ENCODE measurements around the gene TCF4. TPM values are rescaled to one million over a fixed set of nuclear protein-coding genes. Genes with fewer than 3 reads are reported as not detected.

TCF4 gene
- total RNA-seq, 1 experiment from 2014 or later, result 0.42 TPM

DNA sequence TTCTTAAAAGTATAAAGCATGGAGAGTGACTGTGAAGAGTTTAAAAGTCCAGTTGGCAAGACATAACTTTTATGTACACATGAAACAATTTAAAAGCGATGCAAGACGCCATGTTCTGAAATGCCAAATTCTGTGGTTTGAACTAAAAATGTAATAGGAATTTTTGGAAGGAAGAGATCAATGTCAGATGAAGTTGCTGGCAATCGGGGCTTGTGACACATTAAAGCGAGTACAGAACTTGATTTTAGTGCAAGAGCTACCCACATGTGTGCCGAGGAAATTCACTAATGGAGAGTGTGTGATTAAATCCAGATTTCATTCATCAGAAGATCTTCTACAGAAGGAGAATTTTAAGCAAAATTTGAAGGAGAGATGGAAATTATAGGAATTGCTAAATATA is 408.6 kb downstream of the TCF4 start (continued):
- TF ChIP-seq, protein P1, sequence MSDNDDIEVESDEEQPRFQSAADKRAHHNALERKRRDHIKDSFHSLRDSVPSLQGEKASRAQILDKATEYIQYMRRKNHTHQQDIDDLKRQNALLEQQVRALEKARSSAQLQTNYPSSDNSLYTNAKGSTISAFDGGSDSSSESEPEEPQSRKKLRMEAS (IDR thresholded peaks at IDR 0.05), result no peak
- TF ChIP-seq EZH2 (IDR thresholded peaks at IDR 0.05), result no peak
- TF ChIP-seq, protein P2, sequence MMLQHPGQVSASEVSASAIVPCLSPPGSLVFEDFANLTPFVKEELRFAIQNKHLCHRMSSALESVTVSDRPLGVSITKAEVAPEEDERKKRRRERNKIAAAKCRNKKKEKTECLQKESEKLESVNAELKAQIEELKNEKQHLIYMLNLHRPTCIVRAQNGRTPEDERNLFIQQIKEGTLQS (IDR thresholded peaks at IDR 0.05), result no peak

DNA sequence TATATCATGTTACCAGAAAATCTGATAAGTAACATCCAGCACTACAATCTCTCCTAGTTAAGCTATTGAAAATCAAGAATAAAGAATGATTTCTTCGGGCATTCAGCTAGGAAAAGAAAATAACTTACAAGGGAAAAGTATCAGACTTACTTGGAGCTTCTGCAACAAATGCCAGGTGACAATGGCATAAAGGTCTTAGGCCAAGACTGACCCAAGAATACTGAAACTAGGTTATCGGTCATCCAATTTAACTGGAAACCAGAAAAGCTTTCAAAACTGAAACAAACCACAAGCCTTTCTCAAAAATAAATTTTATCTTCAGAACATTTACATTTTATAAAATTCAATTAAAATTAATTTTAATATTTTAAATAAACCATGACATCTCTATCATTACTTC is 414.7 kb downstream of the TCF4 start:
- Histone ChIP-seq H3K4me2 (ENCODE audit: low read length) (no peak overlapping the region), H3K9ac (ENCODE audit: low read length) (no peak overlapping the region), H3K9me3 (ENCODE audit: control insufficient read depth in 1 of 2, insufficient read depth in 1 of 2, low read depth in 1 of 2, low read length in 2 of 2) (no peaks in the 10 kb centered on the region), H4K20me1 (ENCODE audit: insufficient read depth) (no peaks in the 10 kb centered on the region; the same call in 1 of the 2 replicates), H3K27ac (ENCODE audit: low read depth, low read length) (no peak overlapping the region), H3K4me1 (ENCODE audit: control insufficient read depth in 1 of 2, insufficient read depth in 2 of 2, low read length in 2 of 2) (no peaks in the 10 kb centered on the region), H3K4me3 (replicated peaks in 1 of 2; ENCODE audit: low read depth in 1 of 2, low read length in 2 of 2) (no peak overlapping the region), H2AFZ (ENCODE audit: low read depth, low read length, poor library complexity, severe bottlenecking) (no peak overlapping the region), H3K27me3 (ENCODE audit: insufficient read depth, low read length) (no peaks in the 10 kb centered on the region), H3K36me3 (ENCODE audit: control insufficient read depth in 1 of 2, insufficient read depth in 2 of 2, low read length in 2 of 2) (no peaks in the 10 kb centered on the region), H3K9me2 (ENCODE audit: insufficient read depth) (no peaks in the 10 kb centered on the region), H3K79me2 (ENCODE audit: insufficient read depth, low read length) (no peaks in the 10 kb centered on the region)
- POLR2A ChIA-PET, result no interaction called here
- no peak for DNase-seq (ENCODE audit: low read depth, low spot score)
- CTCF ChIA-PET, result no interaction called here
- intact Hi-C loops (cut with micrococcal nuclease), result no loop called here
- no TSS peak for BruUV-seq (replicated peaks)
- ATAC-seq, result no peak
- no peak for TF ChIP-seq POLR2A (IDR thresholded peaks at IDR 0.05; ENCODE audit: borderline replicate concordance, extremely low read depth, insufficient read depth, insufficient read length)
- TF ChIP-seq CBX3 (IDR thresholded peaks at IDR 0.05; ENCODE audit: low read depth), result no peak
- TF ChIP-seq EGR1 (IDR thresholded peaks at IDR 0.05; ENCODE audit: low read depth), result no peak
- TF ChIP-seq YY1 (IDR thresholded peaks at IDR 0.05; ENCODE audit: extremely low read depth, insufficient replicate concordance, low read depth, low read length), result no peak
- TF ChIP-seq TCF7L2 (IDR thresholded peaks at IDR 0.05; ENCODE audit: borderline replicate concordance, extremely low read depth, insufficient read depth, insufficient read length), result no peak
- no peak for TF ChIP-seq POLR2AphosphoS5 (IDR thresholded peaks at IDR 0.05; ENCODE audit: low read depth, low read length)
- TF ChIP-seq EZH2 (IDR thresholded peaks at IDR 0.05), result no peak
- no peak for TF ChIP-seq ELF1 (IDR thresholded peaks at IDR 0.05; ENCODE audit: borderline replicate concordance, low read depth)
- TF ChIP-seq, protein P1 (IDR thresholded peaks at IDR 0.05), result no peak
- TF ChIP-seq, protein P3, sequence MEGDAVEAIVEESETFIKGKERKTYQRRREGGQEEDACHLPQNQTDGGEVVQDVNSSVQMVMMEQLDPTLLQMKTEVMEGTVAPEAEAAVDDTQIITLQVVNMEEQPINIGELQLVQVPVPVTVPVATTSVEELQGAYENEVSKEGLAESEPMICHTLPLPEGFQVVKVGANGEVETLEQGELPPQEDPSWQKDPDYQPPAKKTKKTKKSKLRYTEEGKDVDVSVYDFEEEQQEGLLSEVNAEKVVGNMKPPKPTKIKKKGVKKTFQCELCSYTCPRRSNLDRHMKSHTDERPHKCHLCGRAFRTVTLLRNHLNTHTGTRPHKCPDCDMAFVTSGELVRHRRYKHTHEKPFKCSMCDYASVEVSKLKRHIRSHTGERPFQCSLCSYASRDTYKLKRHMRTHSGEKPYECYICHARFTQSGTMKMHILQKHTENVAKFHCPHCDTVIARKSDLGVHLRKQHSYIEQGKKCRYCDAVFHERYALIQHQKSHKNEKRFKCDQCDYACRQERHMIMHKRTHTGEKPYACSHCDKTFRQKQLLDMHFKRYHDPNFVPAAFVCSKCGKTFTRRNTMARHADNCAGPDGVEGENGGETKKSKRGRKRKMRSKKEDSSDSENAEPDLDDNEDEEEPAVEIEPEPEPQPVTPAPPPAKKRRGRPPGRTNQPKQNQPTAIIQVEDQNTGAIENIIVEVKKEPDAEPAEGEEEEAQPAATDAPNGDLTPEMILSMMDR (IDR thresholded peaks at IDR 0.05 in 2 of 3, conservative IDR thresholded peaks at IDR 0.05 in 1 of 3; ENCODE audit: borderline replicate concordance in 1 of 3, insufficient read depth in 1 of 3, low read depth in 2 of 3, low read length in 2 of 3), result no peak
- TF ChIP-seq CEBPB (IDR thresholded peaks at IDR 0.05; ENCODE audit: low read depth), result no peak
- TF ChIP-seq, protein P2 (IDR thresholded peaks at IDR 0.05), result no peak
- TF ChIP-seq, protein P4, sequence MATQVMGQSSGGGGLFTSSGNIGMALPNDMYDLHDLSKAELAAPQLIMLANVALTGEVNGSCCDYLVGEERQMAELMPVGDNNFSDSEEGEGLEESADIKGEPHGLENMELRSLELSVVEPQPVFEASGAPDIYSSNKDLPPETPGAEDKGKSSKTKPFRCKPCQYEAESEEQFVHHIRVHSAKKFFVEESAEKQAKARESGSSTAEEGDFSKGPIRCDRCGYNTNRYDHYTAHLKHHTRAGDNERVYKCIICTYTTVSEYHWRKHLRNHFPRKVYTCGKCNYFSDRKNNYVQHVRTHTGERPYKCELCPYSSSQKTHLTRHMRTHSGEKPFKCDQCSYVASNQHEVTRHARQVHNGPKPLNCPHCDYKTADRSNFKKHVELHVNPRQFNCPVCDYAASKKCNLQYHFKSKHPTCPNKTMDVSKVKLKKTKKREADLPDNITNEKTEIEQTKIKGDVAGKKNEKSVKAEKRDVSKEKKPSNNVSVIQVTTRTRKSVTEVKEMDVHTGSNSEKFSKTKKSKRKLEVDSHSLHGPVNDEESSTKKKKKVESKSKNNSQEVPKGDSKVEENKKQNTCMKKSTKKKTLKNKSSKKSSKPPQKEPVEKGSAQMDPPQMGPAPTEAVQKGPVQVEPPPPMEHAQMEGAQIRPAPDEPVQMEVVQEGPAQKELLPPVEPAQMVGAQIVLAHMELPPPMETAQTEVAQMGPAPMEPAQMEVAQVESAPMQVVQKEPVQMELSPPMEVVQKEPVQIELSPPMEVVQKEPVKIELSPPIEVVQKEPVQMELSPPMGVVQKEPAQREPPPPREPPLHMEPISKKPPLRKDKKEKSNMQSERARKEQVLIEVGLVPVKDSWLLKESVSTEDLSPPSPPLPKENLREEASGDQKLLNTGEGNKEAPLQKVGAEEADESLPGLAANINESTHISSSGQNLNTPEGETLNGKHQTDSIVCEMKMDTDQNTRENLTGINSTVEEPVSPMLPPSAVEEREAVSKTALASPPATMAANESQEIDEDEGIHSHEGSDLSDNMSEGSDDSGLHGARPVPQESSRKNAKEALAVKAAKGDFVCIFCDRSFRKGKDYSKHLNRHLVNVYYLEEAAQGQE (IDR thresholded peaks at IDR 0.05; ENCODE audit: low read depth), result no peak
- TF ChIP-seq, protein P5, sequence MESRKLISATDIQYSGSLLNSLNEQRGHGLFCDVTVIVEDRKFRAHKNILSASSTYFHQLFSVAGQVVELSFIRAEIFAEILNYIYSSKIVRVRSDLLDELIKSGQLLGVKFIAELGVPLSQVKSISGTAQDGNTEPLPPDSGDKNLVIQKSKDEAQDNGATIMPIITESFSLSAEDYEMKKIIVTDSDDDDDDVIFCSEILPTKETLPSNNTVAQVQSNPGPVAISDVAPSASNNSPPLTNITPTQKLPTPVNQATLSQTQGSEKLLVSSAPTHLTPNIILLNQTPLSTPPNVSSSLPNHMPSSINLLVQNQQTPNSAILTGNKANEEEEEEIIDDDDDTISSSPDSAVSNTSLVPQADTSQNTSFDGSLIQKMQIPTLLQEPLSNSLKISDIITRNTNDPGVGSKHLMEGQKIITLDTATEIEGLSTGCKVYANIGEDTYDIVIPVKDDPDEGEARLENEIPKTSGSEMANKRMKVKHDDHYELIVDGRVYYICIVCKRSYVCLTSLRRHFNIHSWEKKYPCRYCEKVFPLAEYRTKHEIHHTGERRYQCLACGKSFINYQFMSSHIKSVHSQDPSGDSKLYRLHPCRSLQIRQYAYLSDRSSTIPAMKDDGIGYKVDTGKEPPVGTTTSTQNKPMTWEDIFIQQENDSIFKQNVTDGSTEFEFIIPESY (IDR thresholded peaks at IDR 0.05; ENCODE audit: extremely low read depth, insufficient replicate concordance, low read length), result no peak
- RAD21 ChIA-PET (ENCODE audit: low non-redundant PET in 1 of 2, low total read pairs in 2 of 2, uncharacterized antibody in 2 of 2, unreplicated experiment in 2 of 2), result no interaction called here
